ENCODE data around the gene RASA2. TPM values are rescaled to one million over a fixed set of nuclear protein-coding genes. Genes with fewer than 3 reads are reported as not detected.

Gene RASA2
- total and polyA plus RNA-seq, 2 of the 4 experiments (the other 2 are of a cell fraction) = 6.1 to 14.0 TPM

DNA sequence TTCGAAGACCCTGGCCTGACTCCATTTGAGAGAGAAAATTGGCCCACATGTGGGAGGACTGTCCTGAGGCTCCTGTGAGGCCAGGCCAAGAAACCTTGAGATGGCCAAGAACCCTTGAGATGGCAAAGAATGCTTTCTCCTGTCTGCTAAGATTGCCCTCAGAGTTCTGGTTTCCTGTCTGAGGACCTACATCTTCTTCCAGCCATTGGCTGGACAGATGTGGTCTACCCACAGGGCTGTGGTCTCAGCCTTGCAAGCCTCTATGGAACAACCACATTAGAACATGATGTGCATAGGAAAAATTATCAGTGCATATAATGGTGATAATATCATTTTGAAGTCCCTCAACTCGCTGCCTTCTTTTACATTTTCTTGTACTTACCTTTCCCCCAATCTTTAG lies 10.8 kb upstream of the RASA2 start:
- peaks cover 9% of the 10 kb centered on the region for H3K9me1 ChIP-seq (ENCODE audit: insufficient read depth, low read length)
- ChIA-PET POLR2A (ENCODE audit: unreplicated experiment) (no interaction called here), CTCF (no interaction called here)
- no peak overlapping the region for H2BK5ac ChIP-seq (ENCODE audit: low read depth, low read length, poor library complexity, severe bottlenecking)
- H3K56ac ChIP-seq (ENCODE audit: extremely low read depth, insufficient read depth, low read length) = no peak overlapping the region
- no peaks in the 10 kb centered on the region for H3K27me3 ChIP-seq (ENCODE audit: control insufficient read depth, insufficient read depth, low read length)
- no peak overlapping the region for H3K4ac ChIP-seq (ENCODE audit: low read depth, low read length)
- H2AK5ac ChIP-seq (ENCODE audit: low read depth, low read length) = no peak overlapping the region
- ATAC-seq (ENCODE audit: low read depth) (no peak), DNase-seq (no peak)
- H3K23ac ChIP-seq (ENCODE audit: low read depth, low read length) = no peak overlapping the region
- H3K14ac ChIP-seq (replicated peaks; ENCODE audit: low read depth, low read length) = no peak overlapping the region
- no peaks in the 10 kb centered on the region for H3K36me3 ChIP-seq (ENCODE audit: control insufficient read depth, insufficient read depth, low read length)
- H4K91ac ChIP-seq (ENCODE audit: insufficient read depth, low read depth, low read length) = no peak overlapping the region
- no peaks in the 10 kb centered on the region; a peak in 1 of 4 replicates for H3K79me1 ChIP-seq (ENCODE audit: low read depth in 1 of 2, low read length in 2 of 2)
- TF ChIP-seq SMC3 (IDR thresholded peaks at IDR 0.05; ENCODE audit: low read depth, low read length) (no peak), CHD1 (IDR thresholded peaks at IDR 0.05; ENCODE audit: low read depth, low read length) (no peak), BHLHE40 (IDR thresholded peaks at IDR 0.05; ENCODE audit: low read depth, low read length) (no peak), CEBPB (IDR thresholded peaks at IDR 0.05; ENCODE audit: low read depth, low read length) (no peak), MAZ (IDR thresholded peaks at IDR 0.05; ENCODE audit: borderline replicate concordance, low read depth, low read length) (no peak), MXI1 (IDR thresholded peaks at IDR 0.05; ENCODE audit: borderline replicate concordance, low read depth, low read length) (no peak), NFE2L2 (IDR thresholded peaks at IDR 0.05; ENCODE audit: low read depth, low read length) (no peak), RCOR1 (IDR thresholded peaks at IDR 0.05; ENCODE audit: insufficient replicate concordance, low read length) (no peak), MAFK (IDR thresholded peaks at IDR 0.05; ENCODE audit: low read depth, low read length) (no peak), POLR2A (IDR thresholded peaks at IDR 0.05; ENCODE audit: low read depth, low read length) (no peak), RFX5 (IDR thresholded peaks at IDR 0.05; ENCODE audit: low read depth, low read length) (no peak), RAD21 (IDR thresholded peaks at IDR 0.05; ENCODE audit: low read length) (no peak), FOS (IDR thresholded peaks at IDR 0.05; ENCODE audit: low read depth, low read length) (no peak), CTCF (conservative IDR thresholded peaks at IDR 0.05; ENCODE audit: low read depth, low read length) (no peak)
- TF ChIP-seq, protein P1, sequence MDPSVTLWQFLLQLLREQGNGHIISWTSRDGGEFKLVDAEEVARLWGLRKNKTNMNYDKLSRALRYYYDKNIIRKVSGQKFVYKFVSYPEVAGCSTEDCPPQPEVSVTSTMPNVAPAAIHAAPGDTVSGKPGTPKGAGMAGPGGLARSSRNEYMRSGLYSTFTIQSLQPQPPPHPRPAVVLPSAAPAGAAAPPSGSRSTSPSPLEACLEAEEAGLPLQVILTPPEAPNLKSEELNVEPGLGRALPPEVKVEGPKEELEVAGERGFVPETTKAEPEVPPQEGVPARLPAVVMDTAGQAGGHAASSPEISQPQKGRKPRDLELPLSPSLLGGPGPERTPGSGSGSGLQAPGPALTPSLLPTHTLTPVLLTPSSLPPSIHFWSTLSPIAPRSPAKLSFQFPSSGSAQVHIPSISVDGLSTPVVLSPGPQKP (IDR thresholded peaks at IDR 0.05; ENCODE audit: borderline replicate concordance, low read depth, low read length) = no peak
- TF ChIP-seq, protein P2, sequence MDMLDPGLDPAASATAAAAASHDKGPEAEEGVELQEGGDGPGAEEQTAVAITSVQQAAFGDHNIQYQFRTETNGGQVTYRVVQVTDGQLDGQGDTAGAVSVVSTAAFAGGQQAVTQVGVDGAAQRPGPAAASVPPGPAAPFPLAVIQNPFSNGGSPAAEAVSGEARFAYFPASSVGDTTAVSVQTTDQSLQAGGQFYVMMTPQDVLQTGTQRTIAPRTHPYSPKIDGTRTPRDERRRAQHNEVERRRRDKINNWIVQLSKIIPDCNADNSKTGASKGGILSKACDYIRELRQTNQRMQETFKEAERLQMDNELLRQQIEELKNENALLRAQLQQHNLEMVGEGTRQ (IDR thresholded peaks at IDR 0.05; ENCODE audit: low read depth, low read length) = no peak
- intact Hi-C loops (cut with micrococcal nuclease) (no loop called here), dilution Hi-C loops (cut with HindIII; ENCODE audit: low sequenced_read_pairs, unreplicated experiment) (no loop called here), in situ Hi-C loops (cut with MboI; ENCODE audit: low sequenced_read_pairs) (no loop called here)
- H3K9me3 ChIP-seq (ENCODE audit: control insufficient read depth, insufficient read depth, low read length) = peaks cover 2% of the 10 kb centered on the region; the same call in 1 of the 2 replicates
- no peak overlapping the region for H2BK20ac ChIP-seq (ENCODE audit: low read depth, low read length)
- peaks cover under 1% of the 10 kb centered on the region; the same call in 1 of the 2 replicates for H3K4me1 ChIP-seq (ENCODE audit: control insufficient read depth, insufficient read depth, low read length)
- no peaks in the 10 kb centered on the region for H4K20me1 ChIP-seq (ENCODE audit: insufficient read depth, low read length)
- no peak overlapping the region for H3K4me3 ChIP-seq (ENCODE audit: insufficient read depth, low read depth, low read length)
- no peak overlapping the region for H2BK120ac ChIP-seq (ENCODE audit: low read depth, low read length)
- WGBS, 2 experiments (ENCODE audit: extremely low coverage in 2 of 2, insufficient read length in 1 of 2) = 60% methylated on average over 1 of the region's 2 CpGs; no CpG with 5 or more reads in 1 of the 2 experiments
- H2AK9ac ChIP-seq (replicated peaks; ENCODE audit: low read depth, low read length, poor library complexity) = no peak overlapping the region
- no peak overlapping the region for H3K27ac ChIP-seq (ENCODE audit: insufficient read depth, low read length)
- no peak overlapping the region for H2BK15ac ChIP-seq (ENCODE audit: low read depth, low read length)
- no peak overlapping the region for H3K4me2 ChIP-seq (ENCODE audit: low read depth, low read length)
- H4K8ac ChIP-seq (ENCODE audit: low read depth in 2 of 2, low read length in 2 of 2) = no peak overlapping the region
- H2AFZ ChIP-seq (replicated peaks; ENCODE audit: low read length, poor library complexity) = no peak overlapping the region
- BruUV-seq (replicated peaks) = no TSS peak
- H4K5ac ChIP-seq (ENCODE audit: low read depth, low read length) = no peak overlapping the region
- H3K18ac ChIP-seq (ENCODE audit: low read depth, low read length) = no peak overlapping the region
- H3K9ac ChIP-seq (ENCODE audit: low read depth, low read length) = no peak overlapping the region
